Activated effector memory CD4-positive, alpha-beta T cell treated with anti-CD3 and anti-CD28 coated beads, Interleukin-2, amount 50 U/mL, for 16 hours (primary cell): ENCODE data around the gene PEX19.

Experiments
- DNase-seq: peaks from one replicate; pipeline ENCODE4 v3.0.0-alpha.2; 2020

PEX19 gene

DNA sequence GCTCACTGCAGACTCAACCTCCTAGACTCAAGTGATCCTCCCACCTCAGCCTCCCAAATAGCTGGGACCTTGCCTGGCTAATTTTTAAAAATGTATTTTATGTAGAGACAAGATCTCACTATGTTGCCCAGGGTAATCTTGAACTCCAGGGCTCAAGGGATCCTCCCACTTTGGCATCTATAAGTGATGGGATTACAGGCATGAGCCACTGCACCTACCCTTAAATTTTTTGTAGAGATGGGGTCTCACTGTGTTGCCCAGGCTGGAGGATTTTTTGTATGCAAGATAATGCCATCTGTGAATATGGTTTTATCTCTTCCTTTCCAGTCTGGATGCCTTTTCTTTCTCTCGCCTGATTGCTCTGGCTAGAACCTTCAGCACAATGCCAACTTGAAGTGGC is 13.9 kb downstream of the PEX19 start:
- DNase-seq = no peak

DNA sequence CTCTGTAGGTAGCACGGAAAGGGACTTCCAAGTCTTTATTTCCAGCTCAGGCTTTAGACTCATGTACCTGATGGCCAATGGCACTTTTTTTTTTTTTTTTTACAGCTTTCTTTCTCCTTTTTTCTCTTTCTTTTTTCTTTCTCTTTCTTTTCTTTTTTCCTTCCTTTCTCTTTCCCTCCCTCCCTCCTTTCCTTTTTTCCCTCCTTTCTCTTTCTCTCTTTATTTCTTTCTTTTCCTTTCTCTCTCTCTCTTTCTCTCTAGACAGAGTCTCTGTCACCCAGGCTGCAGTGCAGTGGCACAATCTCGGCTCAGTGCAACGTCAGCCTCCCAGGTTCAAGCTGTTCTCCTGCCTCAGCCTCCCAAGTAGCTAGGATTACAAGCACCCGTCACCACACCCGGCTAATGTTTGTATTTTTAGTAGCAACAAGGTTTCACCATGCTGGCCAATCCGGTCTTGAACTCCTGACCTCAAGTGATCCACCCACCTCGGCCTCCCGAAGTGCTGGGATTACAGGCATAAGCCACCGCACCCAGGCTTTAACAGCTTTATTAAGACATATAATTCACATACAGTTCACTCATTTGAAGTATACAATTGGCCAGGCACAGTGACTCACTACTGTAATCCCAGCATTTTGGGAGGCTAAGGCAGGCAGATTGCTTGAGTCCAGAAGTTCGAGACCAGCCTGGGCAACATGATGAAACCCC is 17.5 kb downstream of the PEX19 start:
- no peak for DNase-seq

DNA sequence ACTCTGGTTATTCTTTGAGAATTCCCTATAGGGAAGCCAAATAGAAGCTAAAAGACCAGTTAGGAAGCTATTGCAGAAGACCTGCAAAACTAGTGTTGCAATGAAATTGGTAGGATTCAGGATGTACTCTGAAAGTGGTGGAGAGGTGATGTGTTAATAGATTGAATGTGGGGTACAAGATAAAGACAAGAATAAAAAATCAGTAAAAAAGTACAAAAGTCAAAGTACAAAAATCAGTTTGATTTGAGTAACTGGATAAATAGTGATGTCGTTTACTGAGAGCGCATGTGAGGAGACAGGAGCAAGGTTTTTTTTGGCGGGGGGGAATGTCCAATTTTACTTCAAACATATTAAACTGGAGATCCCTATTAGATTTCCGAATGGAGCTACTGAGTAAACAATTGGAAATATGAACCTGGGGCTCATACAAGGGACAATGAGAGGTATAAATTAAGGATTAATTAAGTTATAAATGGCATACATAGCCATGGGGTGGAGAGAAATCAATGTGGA is 20.1 kb downstream of the PEX19 start:
- no peak for DNase-seq

DNA sequence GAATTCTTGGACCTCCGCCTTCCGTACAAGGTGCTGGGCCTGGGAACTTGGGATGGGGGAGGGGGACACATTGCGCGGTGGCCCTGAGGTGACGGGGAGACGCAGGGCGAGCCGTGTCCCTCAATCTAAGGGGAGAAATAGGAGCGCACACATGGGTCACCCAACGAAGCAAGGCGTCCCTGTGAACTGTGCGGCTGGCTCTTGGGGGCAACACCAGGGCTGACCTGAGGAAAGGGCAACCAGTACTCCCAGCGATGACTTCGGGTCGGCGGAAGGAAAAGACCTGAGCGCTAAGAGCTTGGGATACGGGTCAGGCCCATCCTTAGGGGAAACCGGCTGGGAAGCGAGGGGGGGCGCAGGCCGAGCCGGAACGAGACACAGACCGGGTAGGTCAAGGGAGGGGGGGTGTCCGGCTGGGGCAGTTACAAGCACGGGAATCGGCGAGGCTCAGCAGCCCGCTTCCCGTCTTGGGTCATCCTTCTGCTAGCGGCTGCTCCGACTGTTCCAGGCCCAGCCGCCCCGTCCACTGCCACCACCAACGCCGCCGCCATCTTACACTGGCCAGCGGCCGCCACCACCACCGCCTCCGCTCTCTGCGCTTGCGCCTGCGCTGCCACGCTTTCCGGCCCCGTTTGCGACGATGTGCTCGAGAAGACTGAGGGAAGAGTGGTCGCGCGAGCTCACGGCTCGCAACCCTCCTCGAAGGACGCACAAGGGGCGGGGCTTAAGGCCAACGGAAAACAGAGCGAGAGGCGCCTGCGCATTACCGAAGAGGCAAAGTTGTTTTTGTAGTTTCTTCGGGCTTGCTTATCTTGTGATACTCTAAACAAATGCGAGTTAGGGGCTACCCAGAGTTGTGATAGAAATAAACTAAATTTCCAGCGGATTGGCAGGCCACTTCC is 22.8 kb downstream of the PEX19 start, which contains the start of gene DCAF8:
Gene DCAF8, minus strand, starts transcription at position 657 of the 902 bp plus-strand sequence. CDS start 18,541 bp downstream, outside the sequence.
- DNase-seq = peak; percentile 99

DNA sequence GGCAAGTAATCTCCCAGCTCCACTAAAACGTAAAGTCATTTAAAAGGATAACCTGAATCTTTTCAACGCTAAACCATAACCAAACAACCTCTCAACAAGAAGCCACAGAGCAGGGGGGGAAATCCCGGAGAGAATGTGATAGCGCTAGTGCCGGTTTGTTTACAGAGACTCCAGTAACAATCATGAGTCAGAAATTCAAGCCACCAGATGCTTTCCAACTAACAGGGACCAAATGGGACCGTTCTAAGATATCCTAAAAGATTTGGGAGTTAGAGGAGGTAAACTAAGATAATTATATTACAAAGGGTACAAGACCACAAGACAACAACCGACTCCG is 23.4 kb downstream of the PEX19 start:
- DNase-seq = peak; percentile 89

DNA sequence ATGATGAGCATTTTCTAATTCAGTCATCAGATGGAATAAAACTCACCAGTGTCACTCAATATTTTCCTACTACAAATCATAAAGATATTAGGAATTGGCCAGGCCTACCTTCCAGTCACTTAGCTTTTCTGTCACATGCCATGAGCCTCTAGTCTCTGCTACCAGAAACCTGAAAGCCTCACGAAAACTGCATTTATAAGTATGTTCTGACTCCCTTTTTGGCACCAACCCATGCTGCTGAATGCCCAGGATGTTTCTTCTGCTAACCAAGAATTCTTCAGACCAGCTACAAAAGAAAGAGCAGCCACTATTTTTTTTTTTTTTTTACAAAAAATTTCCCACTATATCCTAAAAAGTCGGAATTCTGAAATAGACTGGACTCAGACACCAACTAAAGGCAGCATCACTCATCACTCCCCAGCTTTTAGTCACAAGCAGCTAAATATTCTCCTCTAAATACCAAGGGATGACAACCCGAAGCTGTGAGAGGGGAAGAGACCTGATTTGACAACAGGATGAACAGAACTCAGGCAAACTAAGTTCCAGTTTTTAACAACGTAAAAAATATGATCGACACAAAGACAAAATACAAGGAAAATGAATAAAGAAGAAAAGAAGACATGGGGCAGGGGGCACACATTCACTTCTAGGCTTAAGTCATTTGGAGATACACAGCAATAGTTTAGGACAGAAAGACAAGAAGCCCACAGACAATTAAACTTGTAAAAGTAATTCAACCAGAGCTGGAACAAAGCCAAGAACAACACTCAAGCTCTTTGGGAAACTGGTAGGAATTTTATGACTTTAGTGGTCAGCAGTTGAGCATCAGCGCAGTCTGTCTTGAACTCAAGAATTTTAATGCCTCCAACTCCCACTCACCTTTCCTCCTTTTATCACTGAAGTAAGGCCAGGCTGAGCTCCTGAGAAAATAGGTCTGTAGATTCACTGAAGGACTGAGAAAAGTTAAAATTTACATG is 24.2 kb downstream of the PEX19 start:
- DNase-seq = no peak

DNA sequence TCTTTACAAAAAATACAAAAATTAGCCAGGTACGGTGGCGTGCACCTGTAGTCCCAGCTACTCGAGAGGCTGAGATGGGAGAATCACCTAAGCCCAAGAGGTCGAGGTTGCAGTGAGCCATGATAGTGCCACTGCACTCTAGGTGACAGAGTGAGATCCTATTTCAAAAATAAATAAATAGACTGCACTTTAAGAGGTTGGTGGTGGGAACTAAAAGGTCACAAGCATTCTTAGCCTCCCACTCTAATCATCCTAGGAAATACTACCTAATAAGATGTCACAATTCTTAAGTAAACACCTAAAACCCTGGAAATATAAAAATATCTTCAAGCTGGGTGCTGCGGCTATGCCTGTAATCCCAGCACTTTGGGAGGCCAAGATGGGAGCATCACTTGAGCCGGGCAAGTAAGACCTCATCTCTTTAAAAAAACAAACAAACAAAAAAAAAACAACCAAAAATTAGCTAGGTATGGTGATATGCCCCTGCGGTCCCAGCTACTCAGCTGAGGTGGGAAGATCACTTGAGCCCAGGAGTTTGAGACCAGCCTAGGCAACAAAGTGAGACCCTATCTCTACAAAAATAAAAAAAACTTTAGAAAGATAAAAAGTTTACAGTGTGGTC is 26.6 kb downstream of the PEX19 start:
- no peak for DNase-seq

DNA sequence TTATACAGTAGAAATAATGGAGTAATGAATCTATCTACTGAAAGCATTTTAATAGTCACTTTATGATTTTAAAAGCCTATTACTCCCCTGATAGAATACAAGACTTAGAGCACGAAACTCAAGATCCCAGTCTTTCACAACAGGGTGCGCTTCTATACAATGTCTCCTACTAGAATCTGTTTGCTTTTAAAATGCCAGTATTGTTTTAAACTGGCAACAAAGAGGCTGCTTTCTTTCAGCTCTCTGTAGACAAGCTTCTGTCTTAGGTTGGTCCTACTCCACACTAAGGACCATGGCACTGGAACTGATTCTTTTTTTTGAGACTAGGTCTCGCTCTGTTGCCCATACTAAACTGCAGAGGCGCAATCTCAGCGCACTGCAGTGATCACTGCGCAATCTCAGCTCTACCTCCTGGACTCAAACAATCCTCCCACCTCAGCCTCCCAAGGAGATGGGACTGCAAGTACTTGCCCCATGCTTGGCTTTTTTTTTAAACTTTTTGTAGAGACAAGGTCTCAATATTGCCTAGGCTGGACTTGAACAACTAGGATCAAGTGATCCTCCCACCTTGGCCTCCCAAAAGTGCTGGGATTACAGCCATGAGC is 27.4 kb downstream of the PEX19 start:
- no peak for DNase-seq

DNA sequence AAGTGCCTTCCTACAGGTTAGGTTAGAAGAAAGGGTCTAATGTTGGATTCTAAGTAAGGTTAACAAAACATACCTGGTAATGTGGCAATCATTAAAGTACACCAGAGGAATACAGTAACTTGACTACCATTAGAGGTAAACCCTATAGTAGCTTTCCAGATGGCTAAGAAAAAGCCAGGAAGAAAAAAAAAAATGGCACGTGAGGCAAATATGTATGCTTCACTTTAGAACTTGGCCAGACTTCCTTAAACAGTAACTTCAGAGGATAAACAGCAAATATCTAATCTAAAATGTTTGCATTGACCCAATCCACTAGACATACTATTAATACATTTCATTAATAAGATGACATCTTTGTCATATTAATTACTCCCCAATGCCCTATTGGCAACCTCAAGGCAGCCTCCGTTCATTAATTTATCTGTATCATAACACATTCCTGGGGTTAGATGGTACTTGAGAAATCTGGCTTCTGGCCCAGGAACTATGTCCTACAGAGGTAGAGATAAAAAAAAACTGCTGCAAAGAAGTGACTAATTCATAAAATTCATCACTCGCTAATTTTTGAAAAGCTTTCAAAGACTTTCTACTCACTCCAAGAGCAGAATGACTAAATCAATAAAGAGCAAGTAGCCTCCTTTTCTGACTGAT is 28.4 kb downstream of the PEX19 start:
- no peak for DNase-seq

DNA sequence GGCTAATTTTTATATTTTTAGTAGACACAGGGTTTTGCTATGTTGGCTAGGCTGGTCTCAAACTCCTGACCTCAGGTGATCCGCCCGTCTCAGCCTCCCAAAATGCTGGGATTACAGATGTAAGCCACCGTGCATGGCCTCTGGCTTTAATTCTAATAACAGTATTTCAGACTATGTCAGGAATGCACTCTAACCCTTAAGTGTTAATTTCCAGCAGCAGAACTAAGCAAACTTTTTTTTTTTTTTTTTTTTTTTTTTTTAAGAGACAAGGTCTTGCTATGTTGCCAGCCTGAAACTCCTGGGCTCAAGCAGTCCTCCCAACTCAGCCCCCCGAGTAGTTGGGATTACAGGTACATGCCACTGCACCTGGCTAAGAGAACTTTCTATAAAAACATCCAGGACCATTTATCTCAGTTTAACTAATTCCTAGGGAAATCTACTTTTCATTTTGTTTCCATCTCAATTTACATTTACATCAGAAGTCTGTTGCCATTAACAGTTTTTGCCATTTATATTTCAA is 29.1 kb downstream of the PEX19 start:
- no peak for DNase-seq

DNA sequence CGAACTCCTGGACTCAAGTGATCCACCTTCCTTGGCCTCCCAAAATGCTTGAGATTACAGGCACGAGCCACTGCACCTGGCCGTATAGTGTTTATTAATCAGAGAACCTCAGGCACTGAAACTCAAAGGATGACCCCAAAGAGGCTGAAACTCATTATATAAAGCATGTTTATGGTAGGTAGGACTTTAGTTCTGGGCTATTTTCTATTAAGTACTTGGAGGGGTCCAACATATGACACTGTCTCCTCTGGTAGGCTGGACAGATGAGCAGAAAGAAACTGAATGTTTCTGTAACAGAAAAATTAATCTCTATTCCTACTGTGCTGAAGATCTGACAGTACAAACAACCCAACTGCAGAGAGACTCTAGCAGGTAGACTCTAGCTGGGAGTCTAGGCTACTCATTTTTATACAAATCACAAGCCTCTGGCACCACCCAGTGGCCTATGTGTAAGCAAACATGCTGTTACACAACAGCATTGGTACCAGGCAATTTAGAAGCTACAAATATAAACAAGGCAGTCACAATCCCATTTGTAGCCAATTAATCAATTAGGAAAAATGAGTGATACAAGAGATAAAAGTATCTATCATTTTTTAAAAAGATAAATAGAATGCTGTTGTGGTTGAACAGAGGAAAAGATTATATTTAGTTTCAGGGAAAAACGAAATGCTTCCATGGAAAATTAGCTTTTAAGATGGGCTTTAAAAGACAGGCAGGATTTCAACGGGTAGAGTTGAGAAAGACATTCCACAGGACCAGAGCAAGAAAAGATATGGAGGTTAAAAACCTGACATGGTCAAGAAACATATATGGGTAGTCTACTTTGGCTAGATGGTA is 33.0 kb downstream of the PEX19 start:
- DNase-seq = peak; percentile 79

DNA sequence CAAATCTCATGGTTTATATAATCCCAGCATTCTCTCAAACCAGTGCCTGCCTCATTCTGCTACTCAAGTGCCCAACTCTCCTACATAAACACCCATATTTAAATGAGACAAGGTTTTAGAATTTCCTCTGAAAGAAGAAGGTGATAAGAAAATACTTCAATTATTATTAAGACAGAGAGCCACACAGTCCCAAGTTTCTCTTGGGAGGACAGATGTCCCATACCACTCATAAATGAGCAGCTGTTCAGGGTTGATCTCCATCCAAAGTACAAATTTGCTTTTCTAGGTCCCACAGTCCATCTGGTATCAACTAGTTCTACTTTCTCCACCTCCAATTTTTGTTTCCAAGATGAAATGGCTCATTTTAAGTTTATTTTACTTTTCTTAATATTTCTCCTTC is 33.9 kb downstream of the PEX19 start:
- no peak for DNase-seq

DNA sequence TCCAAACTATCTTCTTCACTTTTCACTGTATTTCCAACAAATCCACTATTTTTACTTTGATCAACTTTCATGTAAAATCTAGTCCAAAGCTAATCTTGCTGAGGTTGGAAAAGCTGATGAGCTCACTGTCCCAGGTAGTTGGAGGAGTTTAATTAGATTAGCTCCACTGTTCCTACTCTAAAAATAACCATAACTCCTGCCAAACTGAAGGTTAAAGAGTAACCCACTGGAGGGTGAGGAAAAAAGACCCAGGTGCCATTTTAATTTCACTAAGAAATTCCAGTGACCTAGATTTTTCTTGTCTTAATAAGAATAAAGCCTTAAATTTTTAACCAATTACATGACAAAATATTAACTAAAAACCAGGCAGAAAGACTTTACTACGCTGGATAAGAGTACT is 37.9 kb downstream of the PEX19 start:
- DNase-seq = no peak

DNA sequence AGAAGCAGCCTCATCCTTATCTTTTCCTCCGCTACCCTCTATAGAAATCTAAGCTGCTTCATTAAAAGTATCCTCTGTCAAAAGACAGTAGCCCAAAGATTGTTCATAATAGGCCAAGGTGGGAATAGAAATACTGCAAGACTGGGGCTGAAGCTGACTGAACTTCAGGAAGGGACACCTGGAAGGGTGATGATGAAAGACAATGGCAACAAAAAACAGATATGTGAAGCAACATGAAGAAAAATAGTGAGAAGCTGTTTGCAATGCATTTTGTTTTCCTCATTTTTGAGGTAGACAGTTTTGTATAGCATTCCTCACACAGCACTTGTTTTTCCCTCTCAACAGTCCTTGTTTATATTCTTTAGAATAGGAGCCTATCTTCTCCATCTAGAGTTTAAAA is 39.5 kb downstream of the PEX19 start:
- no peak for DNase-seq

DNA sequence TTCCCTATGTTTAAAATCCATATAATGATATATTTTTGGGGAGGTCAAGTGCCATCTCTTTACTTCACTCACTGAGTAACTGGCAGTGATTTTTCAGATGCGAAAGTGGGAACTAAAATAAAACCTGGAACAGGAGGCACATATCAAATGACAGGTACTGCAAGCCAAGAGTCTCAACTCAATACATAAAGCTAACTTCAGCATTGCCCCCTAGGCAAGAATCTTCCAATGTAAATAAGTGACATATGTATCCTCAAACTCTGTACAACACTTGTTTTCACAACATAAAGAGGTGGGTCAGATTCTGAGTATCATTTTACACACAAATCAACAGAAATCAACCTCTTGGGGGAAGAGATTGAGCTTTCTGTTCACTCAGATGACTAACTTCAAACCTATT is 40.7 kb downstream of the PEX19 start:
- no peak for DNase-seq

DNA sequence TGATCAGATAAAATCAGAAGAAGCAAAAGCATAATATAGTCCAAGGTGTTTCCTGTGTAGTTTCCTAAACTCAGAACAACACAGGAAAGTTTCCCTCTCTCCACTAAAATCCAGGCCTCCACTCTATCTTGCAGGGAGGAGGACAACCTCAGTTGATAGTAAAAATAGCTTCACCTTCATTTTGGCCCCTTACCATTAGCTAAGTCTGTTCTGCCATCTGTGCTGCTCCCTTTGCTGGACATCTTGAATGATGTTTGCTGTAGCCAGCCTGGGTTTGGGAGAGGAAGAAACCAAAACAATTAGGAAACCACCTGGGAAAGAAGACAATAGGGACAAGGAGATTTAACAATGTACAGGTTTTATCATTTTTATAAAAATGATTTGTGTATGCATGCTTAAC is 41.2 kb downstream of the PEX19 start:
- DNase-seq = no peak

DNA sequence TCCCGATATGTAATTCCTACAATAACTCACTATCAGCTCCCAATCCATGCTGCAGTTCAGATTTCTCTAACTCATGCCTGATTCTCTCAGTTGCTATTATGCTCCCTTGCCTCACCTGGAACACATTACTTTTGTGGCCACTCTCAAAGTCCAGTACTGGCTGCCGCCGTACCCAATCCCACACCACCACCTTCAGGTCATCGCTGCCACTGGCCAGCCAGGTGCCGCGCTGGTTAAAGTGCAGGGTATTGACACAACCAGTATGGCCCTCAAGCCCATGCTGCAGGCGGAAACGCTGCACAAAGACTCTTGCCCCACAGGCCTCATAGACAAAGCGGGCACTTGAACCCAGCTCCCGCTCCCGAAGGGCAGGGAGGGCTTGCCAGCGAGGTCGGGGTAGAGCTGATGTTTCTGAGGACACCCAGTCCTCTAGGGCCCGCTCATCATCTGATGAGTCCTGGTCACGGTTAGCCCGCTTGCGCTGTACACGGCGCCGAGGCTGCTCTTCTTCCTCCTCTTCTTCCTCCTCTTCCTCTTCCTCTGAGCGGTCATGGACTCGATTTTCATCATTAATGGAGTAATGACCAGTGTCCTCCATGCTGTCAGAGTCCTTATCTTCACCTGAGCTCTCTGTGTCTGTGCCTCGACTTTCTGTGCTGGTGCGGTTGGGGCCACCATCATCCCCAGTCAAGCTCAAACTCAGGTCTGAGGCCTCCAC is 45.2 kb downstream of the PEX19 start:
- DNase-seq = no peak

DNA sequence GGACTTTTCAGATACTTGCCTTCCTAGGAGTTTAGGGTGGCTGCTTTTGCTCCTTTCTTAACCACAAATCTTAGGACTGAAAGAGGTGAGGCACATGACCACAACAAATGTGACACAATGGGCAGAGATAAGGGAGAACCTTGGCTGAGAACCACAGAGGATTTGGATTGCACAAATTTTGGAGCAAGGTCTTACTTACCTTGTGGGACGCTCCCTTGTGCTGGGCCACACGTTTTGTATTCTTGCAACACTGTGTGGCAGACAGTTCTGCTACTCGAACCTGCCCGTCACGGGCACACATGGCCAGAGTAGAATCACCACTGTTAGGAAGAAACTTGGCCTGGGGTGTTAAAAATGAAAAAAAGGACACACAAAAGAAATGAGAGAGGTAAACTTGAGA is 46.5 kb downstream of the PEX19 start:
- DNase-seq = no peak

DNA sequence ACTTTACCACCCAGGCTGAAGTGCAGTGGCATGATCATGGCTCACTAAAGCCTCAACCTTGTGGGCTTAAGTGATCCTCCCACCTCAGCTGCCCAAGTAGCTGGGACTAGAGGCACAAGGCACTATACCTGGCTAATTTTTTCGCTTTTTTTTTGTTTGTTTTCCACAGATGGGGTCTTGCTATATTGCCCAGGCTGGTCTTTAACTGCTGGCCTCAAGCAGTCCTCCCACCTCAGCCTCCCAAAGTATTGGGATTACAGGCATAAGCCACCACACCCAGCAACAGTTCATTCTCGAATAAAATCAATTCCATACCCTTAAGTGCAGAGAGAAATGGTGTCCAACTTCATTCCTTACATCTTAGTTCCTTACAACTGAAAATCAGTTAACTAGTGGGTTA is 47.4 kb downstream of the PEX19 start:
- DNase-seq = no peak

DNA sequence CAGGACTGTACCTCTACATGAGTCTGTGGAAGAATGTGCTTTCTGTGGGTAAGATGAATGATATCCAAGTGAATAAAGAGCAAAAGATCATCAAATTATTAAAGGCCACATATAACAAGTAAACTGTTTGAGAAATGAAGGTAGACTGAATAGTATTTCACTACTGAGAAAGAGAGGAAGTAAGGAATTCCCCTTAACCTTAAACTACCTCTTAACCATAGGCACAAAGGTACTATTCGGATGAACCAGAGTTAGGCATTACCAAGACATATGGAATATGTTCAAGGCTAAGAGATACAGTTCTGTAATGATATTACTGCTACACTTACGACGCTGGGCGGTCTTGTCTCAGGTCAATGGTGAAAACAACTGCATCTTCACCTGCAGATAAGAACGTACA is 48.1 kb downstream of the PEX19 start:
- no peak for DNase-seq
